Neuronal stem cell (in vitro differentiated cells): ENCODE results near the gene SMIM14. TPM values are rescaled to one million over a fixed set of nuclear protein-coding genes. Genes with fewer than 3 reads are reported as not detected.

Source experiments
- DNase-seq: peaks from one replicate; pipeline ENCODE4 v3.0.0-alpha.2; 2013; ENCODE audit warnings: low spot score
- H2AFZ ChIP-seq: one replicate; pipeline ENCODE4 v1.6.1; 2013; ENCODE audit warnings: mild to moderate bottlenecking, low read length, inconsistent platforms
- H2AK5ac ChIP-seq: 2 replicates; pipeline ENCODE4 v1.6.1; 2013; ENCODE audit warnings: low read depth, mild to moderate bottlenecking, inconsistent platforms, low read length, moderate library complexity, mixed read lengths
- H2BK120ac ChIP-seq: 2 replicates; pipeline ENCODE4 v1.6.1; 2013; ENCODE audit warnings: low read depth, mild to moderate bottlenecking, inconsistent platforms, low read length, moderate library complexity, mixed read lengths
- H2BK12ac ChIP-seq: one replicate; pipeline ENCODE4 v1.6.1; 2013; ENCODE audit warnings: low read length, inconsistent platforms
- H2BK15ac ChIP-seq: 2 replicates; pipeline ENCODE4 v1.6.1; 2013; ENCODE audit warnings: mild to moderate bottlenecking, low read length, inconsistent platforms, mixed read lengths
- H2BK5ac ChIP-seq: one replicate; pipeline ENCODE4 v1.6.1; 2013; ENCODE audit warnings: inconsistent platforms, mild to moderate bottlenecking, low read length, moderate library complexity
- H3K14ac ChIP-seq: one replicate; pipeline ENCODE4 v1.6.1; 2013; ENCODE audit warnings: low read length, inconsistent platforms
- H3K18ac ChIP-seq: 2 replicates; pipeline ENCODE4 v1.6.1; 2013; ENCODE audit warnings: low read length, inconsistent platforms
- H3K23ac ChIP-seq: 2 replicates; pipeline ENCODE4 v1.6.1; 2013; ENCODE audit warnings: low read depth, mild to moderate bottlenecking, mixed read lengths, low read length, inconsistent platforms; ENCODE audit not compliant: poor library complexity
- H3K27ac ChIP-seq: replicated peaks from 3 replicates; pipeline ENCODE4 v1.5.1; 2013; ENCODE audit warnings: low read length, inconsistent platforms
- H3K27me3 ChIP-seq, 3 experiments: 2 replicates each; pipeline ENCODE4 v1.6.1; 2013; ENCODE audit warnings: low read length in 3 of 3, mild to moderate bottlenecking in 2 of 3, inconsistent platforms in 1 of 3, low read depth in 1 of 3, mixed read lengths in 1 of 3, moderate library complexity in 1 of 3; ENCODE audit not compliant: control insufficient read depth in 3 of 3, insufficient read depth in 3 of 3
- H3K36me3 ChIP-seq, 2 donors: replicated peaks in 1 of 2; 2 replicates each; pipeline ENCODE4 v1.6.1; 2013; ENCODE audit warnings: low read length in 2 of 2; ENCODE audit not compliant: control insufficient read depth in 2 of 2, insufficient read depth in 2 of 2
- H3K4ac ChIP-seq: 2 replicates; pipeline ENCODE4 v1.6.1; 2013; ENCODE audit warnings: inconsistent platforms, mild to moderate bottlenecking, low read length, moderate library complexity
- H3K4me1 ChIP-seq, 2 donors: 1 replicate in 1 of 2; 2 replicates in 1 of 2; pipeline ENCODE4 v1.6.1; 2013; ENCODE audit warnings: low read length in 2 of 2, low read depth in 1 of 2; ENCODE audit not compliant: control insufficient read depth in 2 of 2, insufficient read depth in 1 of 2
- H3K4me2 ChIP-seq: one replicate; pipeline ENCODE4 v1.6.1; 2013; ENCODE audit warnings: mild to moderate bottlenecking, low read length, inconsistent platforms; ENCODE audit not compliant: insufficient read depth, poor library complexity, severe bottlenecking
- H3K4me3 ChIP-seq, 2 donors: 2 replicates each; pipeline ENCODE4 v1.5.1; 2013; ENCODE audit warnings: low read length in 2 of 2, mild to moderate bottlenecking in 2 of 2, inconsistent platforms in 1 of 2, moderate library complexity in 1 of 2
- H3K79me1 ChIP-seq: one replicate; pipeline ENCODE4 v1.6.1; 2013; ENCODE audit warnings: low read depth, mild to moderate bottlenecking, inconsistent platforms, low read length, moderate library complexity
- H3K9ac ChIP-seq: one replicate; pipeline ENCODE4 v1.6.1; 2013; ENCODE audit warnings: mild to moderate bottlenecking, low read depth, low read length, inconsistent platforms; ENCODE audit not compliant: poor library complexity
- H3K9me3 ChIP-seq, 2 donors: replicated peaks in 1 of 2; 2 replicates each; pipeline versions ENCODE3 to v1.6.1; 2013; ENCODE audit warnings: low read length in 2 of 2, mild to moderate bottlenecking in 2 of 2, inconsistent platforms in 1 of 2, low read depth in 1 of 2, mixed read lengths in 1 of 2, moderate library complexity in 1 of 2; ENCODE audit not compliant: control insufficient read depth in 2 of 2, insufficient read depth in 1 of 2
- H4K8ac ChIP-seq: one replicate; pipeline ENCODE4 v1.6.1; 2013; ENCODE audit warnings: low read depth, mild to moderate bottlenecking, inconsistent platforms, low read length, moderate library complexity
- H4K91ac ChIP-seq: one replicate; pipeline ENCODE4 v1.6.1; 2013; ENCODE audit warnings: low read length, low read depth, mild to moderate bottlenecking, inconsistent platforms; ENCODE audit not compliant: poor library complexity
- WGBS, 2 donors: extraction: QIAGEN DNeasy Blood & Tissue Kit; methylation state at CpG; one replicate each; pipeline ENCODE4 v1.1.7; 2013; ENCODE audit warnings: missing lambda C conversion rate in 2 of 2, mixed read lengths in 1 of 2; ENCODE audit not compliant: insufficient read length in 2 of 2, insufficient replicate concordance in 1 of 2; ENCODE audit errors: extremely low coverage in 2 of 2; 5-methylcytosine and 5-hydroxymethylcytosine counted together
- polyA plus RNA-seq, 2 experiments: library from polyadenylated mRNA; stranded (reverse); fragments of 200-250 nt; gene quantifications; one replicate each; pipeline ENCODE4 v1.2.3, GENCODE V29; 2013

Gene SMIM14
- polyA plus RNA-seq (2013, experiment 1 of 2) = 20.1 TPM
- polyA plus RNA-seq (2013, experiment 2 of 2) = 19.9 TPM

- H3K14ac ChIP-seq = no peak within 1 kb of the TSS
- H2AK5ac ChIP-seq = peak within 1 kb of the TSS; percentile 23
- peak within 1 kb of the TSS; percentile 80 for H2BK5ac ChIP-seq
- peak; percentile 95 for DNase-seq
- no peaks in the 10 kb centered on the region for H3K36me3 ChIP-seq
- H3K9me3 ChIP-seq = no peaks in the 10 kb centered on the region
- peak within 1 kb of the TSS; percentile 92 for H3K9ac ChIP-seq
- peak within 1 kb of the TSS; percentile 68 to 91 for H3K4me3 ChIP-seq
- H4K91ac ChIP-seq = no peak within 1 kb of the TSS
- H2BK15ac ChIP-seq = peak within 1 kb of the TSS; percentile 34
- H2AFZ ChIP-seq = peak within 1 kb of the TSS; percentile 91
- H3K27me3 ChIP-seq = no peaks in the 10 kb centered on the region
- peaks cover 0 to 2% of the 10 kb centered on the region in 2 donors for H3K4me1 ChIP-seq
- no CpG with 5 or more reads among the region's 75 CpGs for WGBS, 2 donors
- H3K18ac ChIP-seq = peak within 1 kb of the TSS; percentile 99
- peak within 1 kb of the TSS; percentile 21 for H2BK120ac ChIP-seq
- peak within 1 kb of the TSS; percentile 96 for H3K27ac ChIP-seq
- peak within 1 kb of the TSS; percentile 77 for H3K4me2 ChIP-seq
- no peak within 1 kb of the TSS for H4K8ac ChIP-seq
- peak within 1 kb of the TSS; percentile 76 for H3K23ac ChIP-seq
- peaks cover 2% of the 10 kb centered on the region for H3K79me1 ChIP-seq
- H3K4ac ChIP-seq = peak within 1 kb of the TSS; percentile 68
- H2BK12ac ChIP-seq = no peak within 1 kb of the TSS
Measured at GRCh38 chr4:39638354-39639239, at the start of gene SMIM14. SMIM14 (minus strand) TSS chr4:39638865; CDS start chr4:39605145, 33,720 bp downstream.

GRCh38 chr4:39687014-39687413 is 48.3 kb upstream of the SMIM14 start:
- no peaks in the 10 kb centered on the region for H3K79me1 ChIP-seq
- no peak overlapping the region for H2AFZ ChIP-seq
- no peaks in the 10 kb centered on the region for H3K27me3 ChIP-seq
- no peak overlapping the region for H2AK5ac ChIP-seq
- no peak overlapping the region for H3K9ac ChIP-seq
- H3K4ac ChIP-seq = no peak overlapping the region
- no peak overlapping the region for H3K4me2 ChIP-seq
- no peak overlapping the region for H2BK15ac ChIP-seq
- H4K91ac ChIP-seq = no peak overlapping the region
- H3K27ac ChIP-seq = no peak overlapping the region
- no peak overlapping the region for H3K4me3 ChIP-seq
- H3K36me3 ChIP-seq = no peaks in the 10 kb centered on the region
- no peak overlapping the region for H3K14ac ChIP-seq
- no peak overlapping the region for H4K8ac ChIP-seq
- DNase-seq = no peak
- H3K18ac ChIP-seq = no peak overlapping the region
- H2BK120ac ChIP-seq = no peak overlapping the region
- no peak overlapping the region for H2BK5ac ChIP-seq
- H2BK12ac ChIP-seq = no peak overlapping the region
- no peaks in the 10 kb centered on the region for H3K4me1 ChIP-seq
- no peaks in the 10 kb centered on the region for H3K9me3 ChIP-seq
- no peak overlapping the region for H3K23ac ChIP-seq

GRCh38 chr4:39685990-39686389 is 47.3 kb upstream of the SMIM14 start:
- no peak overlapping the region for H2AFZ ChIP-seq
- no peak overlapping the region for H2BK12ac ChIP-seq
- no peak overlapping the region for H2AK5ac ChIP-seq
- no peaks in the 10 kb centered on the region for H3K79me1 ChIP-seq
- no peak overlapping the region for H3K23ac ChIP-seq
- H3K36me3 ChIP-seq = no peaks in the 10 kb centered on the region
- no peak overlapping the region for H2BK5ac ChIP-seq
- no peak overlapping the region for H4K91ac ChIP-seq
- no peaks in the 10 kb centered on the region for H3K4me1 ChIP-seq
- no peak for DNase-seq
- no peaks in the 10 kb centered on the region for H3K9me3 ChIP-seq
- no peak overlapping the region for H3K4ac ChIP-seq
- no peak overlapping the region for H3K18ac ChIP-seq
- no peak overlapping the region for H3K4me2 ChIP-seq
- H3K14ac ChIP-seq = no peak overlapping the region
- H3K27ac ChIP-seq = no peak overlapping the region
- H3K4me3 ChIP-seq = no peak overlapping the region
- H4K8ac ChIP-seq = no peak overlapping the region
- no peak overlapping the region for H2BK120ac ChIP-seq
- WGBS, 2 donors = no CpG with 5 or more reads among the region's 1 CpG
- no peaks in the 10 kb centered on the region for H3K27me3 ChIP-seq
- H3K9ac ChIP-seq = no peak overlapping the region
- no peak overlapping the region for H2BK15ac ChIP-seq

- H2BK12ac ChIP-seq = no peak overlapping the region
- no CpG with 5 or more reads among the region's 2 CpGs for WGBS, 2 donors
- H2BK15ac ChIP-seq = no peak overlapping the region
- H3K79me1 ChIP-seq = no peaks in the 10 kb centered on the region
- H3K4me1 ChIP-seq = no peaks in the 10 kb centered on the region
- no peak overlapping the region for H3K9ac ChIP-seq
- H2AK5ac ChIP-seq = no peak overlapping the region
- no peak for DNase-seq
- H3K14ac ChIP-seq = no peak overlapping the region
- H3K27ac ChIP-seq = no peak overlapping the region
- no peak overlapping the region for H4K8ac ChIP-seq
- no peak overlapping the region for H2AFZ ChIP-seq
- H3K4me2 ChIP-seq = no peak overlapping the region
- peaks cover 0 to 3% of the 10 kb centered on the region in 2 donors for H3K9me3 ChIP-seq
- H3K23ac ChIP-seq = no peak overlapping the region
- no peaks in the 10 kb centered on the region for H3K36me3 ChIP-seq
- H2BK5ac ChIP-seq = no peak overlapping the region
- H3K4me3 ChIP-seq = no peak overlapping the region
- no peak overlapping the region for H2BK120ac ChIP-seq
- no peak overlapping the region for H4K91ac ChIP-seq
- H3K4ac ChIP-seq = no peak overlapping the region
- H3K27me3 ChIP-seq = peaks cover 0 to 4% (median 0%) of the 10 kb centered on the region in 3 experiments
- no peak overlapping the region for H3K18ac ChIP-seq
Measured at GRCh38 chr4:39682138-39682537, 43.5 kb upstream of the SMIM14 start.
